Loucy (cell line): ENCODE data around the gene CARF.

Experiments
- CTCF ChIP-seq: fragments of 200-600 bp; sonication (generic); conservative IDR thresholded peaks from 2 replicates; pipeline ENCODE4 v1.5.1; 2014; ENCODE audit warnings: mild to moderate bottlenecking, antibody characterized with exemption, low read length
- EZH2phosphoT487 ChIP-seq: fragments of 200-600 bp; IDR thresholded peaks from 2 replicates; pipeline ENCODE4 v1.6.1; 2018; ENCODE audit warnings: antibody characterized with exemption, mild to moderate bottlenecking, moderate library complexity, borderline replicate concordance

GRCh38 chr2:202881570-202881969 lies 30.5 kb upstream of the CARF start:
- TF ChIP-seq CTCF = no peak
- no peak for TF ChIP-seq EZH2phosphoT487
